ENCODE results near the gene CNNM4.

GRCh38 chr2:96844405-96844808 lies 83.7 kb downstream of the CNNM4 start:
- TF ChIP-seq CTCF (IDR thresholded peaks at IDR 0.05) (no peak), POLR2A (IDR thresholded peaks at IDR 0.05) (no peak)
